Fibroblast of pulmonary artery (primary cell): ENCODE data around the gene OBP2B.
"Not testable (repeated sequence)": the region's sequence is repeated elsewhere in the genome, so short reads cannot be mapped to it uniquely, and the experiment has no call there.

ENCODE experiments used
- DNase-seq: peaks from one replicate; pipeline ENCODE4 v3.0.0-alpha.2; 2010; ENCODE audit warnings: low read depth
- H3K4me3 ChIP-seq: replicated peaks from 2 replicates; pipeline ENCODE4 v1.5.1; 2011; ENCODE audit warnings: low read depth, mild to moderate bottlenecking, control low read depth, low read length, moderate library complexity
- TF ChIP-seq, protein P1 (sequence below): IDR thresholded peaks from 2 replicates; pipeline ENCODE4 v1.5.1; 2011; ENCODE audit warnings: mild to moderate bottlenecking, control low read depth, low read length, inconsistent platforms; ENCODE audit errors: missing control alignments

OBP2B gene

GRCh38 chr9:133238272-133238850 is 29.3 kb upstream of the OBP2B start:
- peak; percentile 46 for DNase-seq
- TF ChIP-seq, protein P1, sequence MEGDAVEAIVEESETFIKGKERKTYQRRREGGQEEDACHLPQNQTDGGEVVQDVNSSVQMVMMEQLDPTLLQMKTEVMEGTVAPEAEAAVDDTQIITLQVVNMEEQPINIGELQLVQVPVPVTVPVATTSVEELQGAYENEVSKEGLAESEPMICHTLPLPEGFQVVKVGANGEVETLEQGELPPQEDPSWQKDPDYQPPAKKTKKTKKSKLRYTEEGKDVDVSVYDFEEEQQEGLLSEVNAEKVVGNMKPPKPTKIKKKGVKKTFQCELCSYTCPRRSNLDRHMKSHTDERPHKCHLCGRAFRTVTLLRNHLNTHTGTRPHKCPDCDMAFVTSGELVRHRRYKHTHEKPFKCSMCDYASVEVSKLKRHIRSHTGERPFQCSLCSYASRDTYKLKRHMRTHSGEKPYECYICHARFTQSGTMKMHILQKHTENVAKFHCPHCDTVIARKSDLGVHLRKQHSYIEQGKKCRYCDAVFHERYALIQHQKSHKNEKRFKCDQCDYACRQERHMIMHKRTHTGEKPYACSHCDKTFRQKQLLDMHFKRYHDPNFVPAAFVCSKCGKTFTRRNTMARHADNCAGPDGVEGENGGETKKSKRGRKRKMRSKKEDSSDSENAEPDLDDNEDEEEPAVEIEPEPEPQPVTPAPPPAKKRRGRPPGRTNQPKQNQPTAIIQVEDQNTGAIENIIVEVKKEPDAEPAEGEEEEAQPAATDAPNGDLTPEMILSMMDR, result no peak

GRCh38 chr9:133237035-133237731 is 28.1 kb upstream of the OBP2B start:
- no peak overlapping the region for H3K4me3 ChIP-seq
- peak; percentile 69 for DNase-seq
- TF ChIP-seq, protein P1, result no peak

More at GRCh38 chr9:133238272-133238850, 29.3 kb upstream of the OBP2B start:
- H3K4me3 ChIP-seq, result peak overlapping the region; percentile 36

DNA sequence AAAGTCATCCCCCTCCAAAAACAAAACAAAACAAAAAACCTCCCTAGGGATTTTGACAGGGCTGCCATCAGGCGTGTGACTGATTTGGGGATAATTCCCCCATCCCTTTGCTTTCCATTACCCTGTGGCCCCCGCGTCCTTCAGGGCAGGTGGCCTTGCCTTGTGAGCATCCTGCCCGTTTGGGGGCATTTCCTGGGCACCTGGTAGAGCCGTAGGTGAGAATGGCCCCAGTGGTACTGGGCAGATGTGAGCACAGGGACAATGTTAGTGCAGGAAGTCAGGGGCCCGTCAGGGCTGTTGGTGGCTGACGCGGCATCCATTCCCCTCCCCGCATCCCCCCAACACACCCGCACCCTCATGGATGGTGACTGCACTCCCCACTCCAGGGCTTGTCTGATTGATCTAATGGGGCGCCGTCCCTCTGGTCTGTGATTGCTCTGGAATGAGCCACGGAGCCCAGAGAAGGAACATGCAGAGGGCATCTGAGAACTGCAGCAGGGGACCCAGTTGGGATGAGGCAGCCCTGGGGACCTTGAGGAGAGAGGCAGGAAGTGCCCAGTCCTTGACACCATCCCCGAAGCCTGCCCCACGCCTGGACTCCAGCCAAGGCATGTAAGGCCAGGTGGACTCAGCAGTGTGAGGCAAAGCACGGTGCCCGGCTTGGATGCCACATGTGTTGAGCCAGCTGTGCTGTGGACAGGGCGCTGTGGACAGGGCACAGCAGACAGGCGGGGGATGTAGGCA is 27.4 kb upstream of the OBP2B start:
- not testable (repeated sequence) for DNase-seq, H3K4me3 ChIP-seq

DNA sequence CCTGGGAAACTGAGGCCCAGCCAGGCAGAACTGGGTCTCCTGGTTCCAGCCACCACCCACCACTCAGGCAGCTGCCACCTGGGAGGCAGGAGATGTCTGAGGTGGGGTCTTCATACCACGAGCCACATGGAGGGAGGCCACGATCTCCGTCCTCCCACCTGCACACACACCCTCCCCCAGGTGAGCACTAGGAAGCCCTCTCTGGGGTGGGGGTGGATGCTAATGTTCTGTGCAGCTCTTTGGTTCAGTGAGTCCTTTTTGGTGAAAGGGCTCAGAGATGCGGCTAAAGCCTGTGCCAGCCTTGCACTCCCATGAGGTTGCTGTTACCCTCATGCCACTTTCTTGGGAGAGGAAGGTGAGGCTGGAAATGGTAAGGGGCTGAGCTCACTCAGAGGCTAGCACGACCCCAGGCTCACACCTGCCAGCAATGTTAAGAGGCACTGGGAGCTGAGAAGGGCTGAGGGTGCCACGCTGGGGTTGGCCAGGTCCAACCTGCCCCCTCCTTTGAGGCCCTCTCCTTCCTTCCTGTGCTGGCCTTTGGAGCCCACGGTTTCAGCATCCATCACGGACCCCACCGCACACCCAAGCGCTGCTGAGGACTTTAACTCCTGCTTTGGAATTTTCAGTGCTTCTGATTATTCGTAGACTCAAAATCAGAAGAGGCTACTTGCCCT is 26.6 kb upstream of the OBP2B start:
- TF ChIP-seq, protein P1, result no peak
- no peak overlapping the region for H3K4me3 ChIP-seq
- no peak for DNase-seq

GRCh38 chr9:133234577-133235322 is 25.7 kb upstream of the OBP2B start:
- TF ChIP-seq, protein P1, result no peak
- no peak overlapping the region for H3K4me3 ChIP-seq
- no peak for DNase-seq

DNA sequence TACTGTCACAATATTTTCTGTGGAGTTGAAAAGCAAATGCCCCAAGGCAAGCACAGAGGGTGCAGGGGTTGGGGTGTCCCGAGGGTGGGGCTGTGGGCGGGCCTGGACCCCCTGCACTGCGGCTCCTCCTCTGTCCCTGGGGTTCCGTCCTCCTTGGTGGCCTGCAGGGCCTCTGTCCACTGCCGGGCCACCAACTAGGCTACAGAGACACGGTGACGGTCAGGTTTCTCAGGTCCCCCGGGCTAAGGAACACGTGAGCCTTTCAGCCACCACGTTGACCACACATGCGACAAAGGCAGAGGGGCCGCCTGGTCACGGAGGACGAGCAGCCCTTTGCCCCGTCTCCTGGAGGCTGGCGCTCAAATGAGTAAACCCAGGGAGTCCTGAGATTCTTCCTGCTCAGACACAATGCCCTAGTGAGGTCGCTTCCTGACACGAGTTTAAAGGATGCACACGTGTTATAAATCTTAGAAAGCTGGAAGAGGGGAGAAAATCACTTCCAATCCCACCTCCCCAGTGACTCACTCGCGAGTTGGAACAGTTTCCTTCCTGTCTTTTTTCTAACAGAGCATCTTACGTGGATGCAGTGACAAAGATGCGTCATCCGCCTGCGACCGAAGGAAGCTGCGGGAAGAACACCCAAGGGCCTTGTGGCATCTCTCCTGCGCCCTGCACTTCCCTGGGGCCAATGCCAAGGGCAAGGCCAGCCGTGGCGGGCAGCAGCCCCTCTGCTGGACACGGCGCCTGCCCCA is 24.8 kb upstream of the OBP2B start:
- TF ChIP-seq, protein P1, result no peak
- peak; percentile 30 for DNase-seq

GRCh38 chr9:133231934-133232568 is 23.0 kb upstream of the OBP2B start:
- H3K4me3 ChIP-seq, DNase-seq: not testable (repeated sequence)

More for the DNA sequence above, 24.8 kb upstream of the OBP2B start:
- H3K4me3 ChIP-seq, result no peak overlapping the region

DNA sequence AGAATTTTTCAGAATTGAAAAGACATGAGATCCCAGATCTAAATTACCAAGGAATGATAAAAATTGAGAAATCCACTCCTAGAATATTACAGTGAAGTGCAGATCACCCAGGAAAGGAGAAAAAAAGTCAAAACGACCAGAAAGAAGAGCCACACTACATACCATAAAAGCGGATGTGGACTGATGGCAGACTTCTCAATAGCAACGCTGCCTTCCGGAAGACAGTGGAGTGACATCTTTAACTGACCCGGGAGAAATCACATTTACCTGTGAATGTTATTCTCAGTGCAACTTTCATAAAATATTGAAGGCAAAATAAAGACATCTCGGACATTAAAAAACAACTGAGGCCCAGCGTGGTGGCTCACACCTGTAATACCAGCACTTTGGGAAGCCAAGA is 21.5 kb upstream of the OBP2B start:
- not testable (repeated sequence) for DNase-seq, H3K4me3 ChIP-seq
